ENCODE data around the gene C1QTNF6. TPM values are rescaled to one million over a fixed set of nuclear protein-coding genes. Genes with fewer than 3 reads are reported as not detected.
A peak's percentile ranks its signal among the peaks of the same experiment; 100 is the strongest.

C1QTNF6 gene
- total RNA-seq, 2 experiments from 2014 or later = 7.3 to 19.6 TPM

- Histone ChIP-seq H3K27ac (ENCODE audit: low read depth, low read length, poor library complexity, severe bottlenecking) (peak overlapping the region; percentile 84), H3K9me3 (ENCODE audit: low read length) (0 out of 2 replicates have a peak, but pooled peaks cover 4% of the 10 kb centered on the region), H3K9me2 (ENCODE audit: insufficient read depth, low read length) (no peaks in the 10 kb centered on the region), H4K20me1 (ENCODE audit: insufficient read depth, low read length) (no peaks in the 10 kb centered on the region), H3K36me3 (ENCODE audit: insufficient read depth, low read length) (peaks cover 43% of the 10 kb centered on the region), H3K4me3 (ENCODE audit: low read depth, low read length, poor library complexity, severe bottlenecking) (no peak overlapping the region), H2AFZ (ENCODE audit: low read length) (no peak overlapping the region), H3K79me2 (ENCODE audit: insufficient read depth, low read depth, low read length) (no peaks in the 10 kb centered on the region), H3K4me2 (ENCODE audit: low read length) (peak overlapping the region; percentile 69), H3K4me1 (ENCODE audit: insufficient read depth, low read length, poor library complexity, severe bottlenecking) (peaks cover 66% of the 10 kb centered on the region)
- DNase-seq (ENCODE audit: low spot score) = no peak
- ChIA-PET CTCF (ENCODE audit: unreplicated experiment) (no interaction called here), POLR2A (interaction anchor here (0.9 kb wide), 1 partner anchor 9 kb away, joined by 3 read pairs; no protein-coding TSS in a partner anchor)
- BruUV-seq (replicated peaks) = no TSS peak
- intact Hi-C loops (cut with micrococcal nuclease; ENCODE audit: unreplicated experiment) = no loop called here
- no peak for TF ChIP-seq CTCF (conservative IDR thresholded peaks at IDR 0.05; ENCODE audit: low read length)
- no peak for TF ChIP-seq EZH2phosphoT487 (IDR thresholded peaks at IDR 0.05; ENCODE audit: borderline replicate concordance, low read depth, low read length)
Measured at GRCh38 chr22:37220543-37220981, 32.5 kb upstream of the C1QTNF6 start.

GRCh38 chr22:37219533-37219932 is 31.5 kb upstream of the C1QTNF6 start:
- intact Hi-C loops (cut with micrococcal nuclease; ENCODE audit: unreplicated experiment) = loop anchor here (2.0 kb wide), 1 partner anchor 25 kb away; the partner anchor contains the start of gene RAC2
- Histone ChIP-seq H3K4me1 (ENCODE audit: insufficient read depth, low read length, poor library complexity, severe bottlenecking) (peaks cover 56% of the 10 kb centered on the region), H3K9me2 (ENCODE audit: insufficient read depth, low read length) (no peaks in the 10 kb centered on the region), H2AFZ (ENCODE audit: low read length) (peak overlapping the region; percentile 53; the same call in 1 of the 2 replicates), H3K4me2 (ENCODE audit: low read length) (peak overlapping the region; percentile 69), H3K36me3 (ENCODE audit: insufficient read depth, low read length) (peaks cover 33% of the 10 kb centered on the region), H4K20me1 (ENCODE audit: insufficient read depth, low read length) (no peaks in the 10 kb centered on the region), H3K79me2 (ENCODE audit: insufficient read depth, low read depth, low read length) (no peaks in the 10 kb centered on the region), H3K27ac (ENCODE audit: low read depth, low read length, poor library complexity, severe bottlenecking) (peak overlapping the region; percentile 84), H3K4me3 (ENCODE audit: low read depth, low read length, poor library complexity, severe bottlenecking) (peak overlapping the region; percentile 35), H3K9me3 (ENCODE audit: low read length) (0 out of 2 replicates have a peak, but pooled peaks cover 4% of the 10 kb centered on the region)
- CTCF ChIA-PET (ENCODE audit: unreplicated experiment) = interaction anchor here (1.1 kb wide), 1 partner anchor 23 kb away, joined by 3 read pairs; no protein-coding TSS in a partner anchor
- no peak for DNase-seq (ENCODE audit: low spot score)
- BruUV-seq (replicated peaks) = no TSS peak
- no peak for TF ChIP-seq CTCF (conservative IDR thresholded peaks at IDR 0.05; ENCODE audit: low read length)
- no peak for TF ChIP-seq EZH2phosphoT487 (IDR thresholded peaks at IDR 0.05; ENCODE audit: borderline replicate concordance, low read depth, low read length)
- POLR2A ChIA-PET = interaction anchor here (0.8 to 1.4 kb wide), 3 partner anchors 9 to 25 kb away, joined by 3 read pairs; no protein-coding TSS in a partner anchor
